Fibroblast of lung (primary cell): ENCODE results near the gene GM2A. TPM values are rescaled to one million over a fixed set of nuclear protein-coding genes. Genes with fewer than 3 reads are reported as not detected.

Source experiments
- DNase-seq, 2 donors: peaks; one replicate each; pipeline versions ENCODE4 v3.0.0 to v3.0.0-alpha.2; 2010; ENCODE audit warnings: low read depth in 2 of 2
- H2AFZ ChIP-seq: 2 replicates; pipeline ENCODE4 v1.5.1; 2012; ENCODE audit warnings: low read length, control low read depth, inconsistent platforms
- H3K27ac ChIP-seq: 2 replicates; pipeline ENCODE4 v1.5.1; 2011; ENCODE audit warnings: low read length, control low read depth; ENCODE audit not compliant: insufficient read depth
- H3K27me3 ChIP-seq: 2 replicates; pipeline ENCODE4 v1.5.1; 2011; ENCODE audit warnings: mild to moderate bottlenecking, low read length; ENCODE audit not compliant: control insufficient read depth, insufficient read depth
- H3K36me3 ChIP-seq: 2 replicates; pipeline ENCODE4 v1.5.1; 2011; ENCODE audit warnings: low read length; ENCODE audit not compliant: control insufficient read depth, insufficient read depth
- H3K4me1 ChIP-seq: 2 replicates; pipeline ENCODE4 v1.5.1; 2011; ENCODE audit warnings: low read length; ENCODE audit not compliant: control insufficient read depth, insufficient read depth; ENCODE audit errors: extremely low read depth
- H3K4me2 ChIP-seq: 2 replicates; pipeline ENCODE4 v1.5.1; 2011; ENCODE audit warnings: low read length, control low read depth; ENCODE audit not compliant: insufficient read depth; ENCODE audit errors: extremely low read depth
- H3K4me3 ChIP-seq, 4 experiments: fragments of 200-600 bp in 1 of 4; sonication (generic) in 1 of 4; replicated peaks in 1 of 4; 2 replicates each; pipeline ENCODE4 v1.5.1; 2011 to 2016; ENCODE audit warnings: low read length in 4 of 4, low read depth in 3 of 4, mild to moderate bottlenecking in 3 of 4, control low read depth in 2 of 4, inconsistent platforms in 1 of 4, mixed read lengths in 1 of 4; ENCODE audit not compliant: insufficient read depth in 1 of 4; ENCODE audit errors: control extremely low read depth in 1 of 4
- H3K79me2 ChIP-seq: 2 replicates; pipeline ENCODE4 v1.5.1; 2012; ENCODE audit warnings: mild to moderate bottlenecking, low read length, inconsistent platforms; ENCODE audit not compliant: control insufficient read depth, insufficient read depth
- H3K9ac ChIP-seq: 2 replicates; pipeline ENCODE4 v1.5.1; 2011; ENCODE audit warnings: mild to moderate bottlenecking, low read length, control low read depth; ENCODE audit not compliant: insufficient read depth
- H3K9me3 ChIP-seq: 2 replicates; pipeline ENCODE4 v1.5.1; 2012; ENCODE audit warnings: low read depth, low read length; ENCODE audit not compliant: control insufficient read depth, insufficient read depth
- H4K20me1 ChIP-seq: 2 replicates; pipeline ENCODE4 v1.5.1; 2011; ENCODE audit warnings: low read length; ENCODE audit not compliant: control insufficient read depth, insufficient read depth; ENCODE audit errors: extremely low read depth
- CTCF ChIP-seq, 2 donors: IDR thresholded peaks in 1 of 2; conservative IDR thresholded peaks in 1 of 2; 1 replicate in 1 of 2; 2 replicates in 1 of 2; pipeline ENCODE4 v1.5.1; 2011 to 2012; ENCODE audit warnings: low read length in 2 of 2, control low read depth in 1 of 2, inconsistent platforms in 1 of 2, low read depth in 1 of 2, mild to moderate bottlenecking in 1 of 2
- EZH2 ChIP-seq: IDR thresholded peaks from 2 replicates; pipeline ENCODE4 v1.5.1; 2012; ENCODE audit warnings: low read length, control low read depth, mild to moderate bottlenecking; ENCODE audit errors: missing control alignments
- polyA plus RNA-seq, 2 donors: library from polyadenylated mRNA; depleted of rRNA in 1 of 2; stranded (reverse) in 1 of 2; unstranded in 1 of 2; fragments of >200 nt; gene quantifications; 2 replicates each; pipeline ENCODE4 v1.2.1, GENCODE V29; 2011 to 2012; ENCODE audit warnings: missing spikeins in 1 of 2
- total RNA-seq: library from RNA; depleted of rRNA; stranded (reverse); fragments of >200 nt; gene quantifications from 2 replicates; pipeline ENCODE4 v1.2.1, GENCODE V29; 2014

The GM2A gene
- total and polyA plus RNA-seq, 2 donors (not counting 1 experiment from before 2014, with no cell fraction given): 11.9 to 28.2 TPM

GRCh38 chr5:151271336-151271735 lies 18.4 kb downstream of the GM2A start:
- H3K36me3 ChIP-seq: peaks cover 4% of the 10 kb centered on the region
- no peaks in the 10 kb centered on the region for H3K27me3 ChIP-seq
- no peak overlapping the region for H3K4me2 ChIP-seq
- H3K79me2 ChIP-seq: no peaks in the 10 kb centered on the region
- no peak for DNase-seq
- TF ChIP-seq EZH2 (no peak), CTCF (conservative IDR thresholded peaks at IDR 0.05 in 1 of 2, IDR thresholded peaks at IDR 0.05 in 1 of 2; ENCODE audit: low read depth in 1 of 2, low read length in 2 of 2) (no peak)
- H3K9me3 ChIP-seq: no peaks in the 10 kb centered on the region
- H3K4me1 ChIP-seq: no peaks in the 10 kb centered on the region
- H3K27ac ChIP-seq: no peak overlapping the region
- no peak overlapping the region for H3K4me3 ChIP-seq
- no peak overlapping the region for H2AFZ ChIP-seq
- H4K20me1 ChIP-seq: no peaks in the 10 kb centered on the region
- H3K9ac ChIP-seq: no peak overlapping the region

GRCh38 chr5:151274666-151275065 lies 21.7 kb downstream of the GM2A start:
- no peaks in the 10 kb centered on the region for H3K4me1 ChIP-seq
- DNase-seq: no peak
- H3K9me3 ChIP-seq: no peaks in the 10 kb centered on the region
- H2AFZ ChIP-seq: no peak overlapping the region
- no peaks in the 10 kb centered on the region for H3K36me3 ChIP-seq
- H3K4me3 ChIP-seq: no peak overlapping the region
- no peaks in the 10 kb centered on the region for H4K20me1 ChIP-seq
- H3K4me2 ChIP-seq: no peak overlapping the region
- no peaks in the 10 kb centered on the region for H3K27me3 ChIP-seq
- no peaks in the 10 kb centered on the region for H3K79me2 ChIP-seq
- no peak overlapping the region for H3K27ac ChIP-seq
- TF ChIP-seq EZH2: no peak
- no peak for TF ChIP-seq CTCF (conservative IDR thresholded peaks at IDR 0.05 in 1 of 2, IDR thresholded peaks at IDR 0.05 in 1 of 2; ENCODE audit: low read depth in 1 of 2, low read length in 2 of 2)
- no peak overlapping the region for H3K9ac ChIP-seq

GRCh38 chr5:151275803-151276202 lies 22.8 kb downstream of the GM2A start:
- TF ChIP-seq CTCF (conservative IDR thresholded peaks at IDR 0.05 in 1 of 2, IDR thresholded peaks at IDR 0.05 in 1 of 2; ENCODE audit: low read depth in 1 of 2, low read length in 2 of 2) (no peak), EZH2 (no peak)
- no peaks in the 10 kb centered on the region for H3K36me3 ChIP-seq

More at GRCh38 chr5:151275803-151276202, 22.8 kb downstream of the GM2A start:
- H3K9me3 ChIP-seq: no peaks in the 10 kb centered on the region
- no peaks in the 10 kb centered on the region for H3K27me3 ChIP-seq
- no peak overlapping the region for H2AFZ ChIP-seq
- no peak overlapping the region for H3K9ac ChIP-seq
- no peaks in the 10 kb centered on the region for H3K4me1 ChIP-seq
- H4K20me1 ChIP-seq: no peaks in the 10 kb centered on the region
- no peak for DNase-seq
- no peak overlapping the region for H3K27ac ChIP-seq
- H3K4me2 ChIP-seq: no peak overlapping the region
- H3K4me3 ChIP-seq: no peak overlapping the region
- H3K79me2 ChIP-seq: no peaks in the 10 kb centered on the region
